GM18498 (cell line): ENCODE results near the gene PRR11.
"Not testable (repeated sequence)": the region's sequence is repeated elsewhere in the genome, so short reads cannot be mapped to it uniquely, and the experiment has no call there.

ENCODE experiments used
- ATAC-seq: cut with Tn5 transposase; IDR thresholded peaks from one replicate; pipeline ENCODE4 v1.9.1; 2021; ENCODE audit warnings: mild to moderate bottlenecking, moderate library complexity; ENCODE audit not compliant: unreplicated experiment

The PRR11 gene

GRCh38 chr17:59155439-59156177 is at the start of gene PRR11:
Gene PRR11 (plus strand): TSS chr17:59155746. CDS start chr17:59169753, 14,007 bp downstream.
- peak; percentile 87 for ATAC-seq

GRCh38 chr17:59105852-59106462 is 49.6 kb upstream of the PRR11 start:
- peak; percentile 32 for ATAC-seq

- peak; percentile 95 for ATAC-seq
Measured at GRCh38 chr17:59106463-59107305, 48.9 kb upstream of the PRR11 start, which contains the start of gene TRIM37. Gene TRIM37 (minus strand): TSS chr17:59106880. CDS start chr17:59106461, 419 bp downstream.

- ATAC-seq = no peak
Measured at GRCh38 chr17:59107306-59107670, 48.3 kb upstream of the PRR11 start.

- ATAC-seq = no peak
Measured at GRCh38 chr17:59108400-59109102, 47.0 kb upstream of the PRR11 start.

- ATAC-seq = no peak
Measured at GRCh38 chr17:59110973-59111372, 44.6 kb upstream of the PRR11 start.

- ATAC-seq = no peak
Measured at GRCh38 chr17:59111539-59111938, 44.0 kb upstream of the PRR11 start.

GRCh38 chr17:59115474-59115873 is 40.1 kb upstream of the PRR11 start:
- no peak for ATAC-seq

- no peak for ATAC-seq
Measured at GRCh38 chr17:59121901-59122480, 33.6 kb upstream of the PRR11 start.

GRCh38 chr17:59124665-59125064 is 30.9 kb upstream of the PRR11 start:
- no peak for ATAC-seq

- ATAC-seq = no peak
Measured at GRCh38 chr17:59126809-59127417, 28.6 kb upstream of the PRR11 start.

GRCh38 chr17:59129814-59130213 is 25.7 kb upstream of the PRR11 start:
- ATAC-seq = no peak

- no peak for ATAC-seq
Measured at GRCh38 chr17:59131131-59131530, 24.4 kb upstream of the PRR11 start.

- not testable (repeated sequence) for ATAC-seq
Measured at GRCh38 chr17:59138339-59138738, 17.2 kb upstream of the PRR11 start.

GRCh38 chr17:59139939-59140338 is 15.6 kb upstream of the PRR11 start:
- ATAC-seq = no peak

GRCh38 chr17:59141860-59142259 is 13.7 kb upstream of the PRR11 start:
- ATAC-seq = no peak

GRCh38 chr17:59145571-59146096 is 9.9 kb upstream of the PRR11 start:
- no peak for ATAC-seq

- ATAC-seq = no peak
Measured at GRCh38 chr17:59149051-59149450, 6.5 kb upstream of the PRR11 start.

GRCh38 chr17:59149841-59150511 is 5.6 kb upstream of the PRR11 start:
- no peak for ATAC-seq
